ENCODE results near the gene IQGAP2.
A peak's percentile ranks its signal among the peaks of the same experiment; 100 is the strongest.
"Not testable (repeated sequence)": the region's sequence is repeated elsewhere in the genome, so short reads cannot be mapped to it uniquely, and the experiment has no call there.

IQGAP2 gene

GRCh38 chr5:76728965-76729364 lies 325.9 kb downstream of the IQGAP2 start:
- no peak for DNase-seq

- no peak for DNase-seq
These were observed 326.5 kb downstream of the IQGAP2 start for GRCh38 chr5:76729373-76730290.

- no peak for DNase-seq
These were observed 329.4 kb downstream of the IQGAP2 start for GRCh38 chr5:76732405-76733048.

GRCh38 chr5:76733049-76733417 lies 329.9 kb downstream of the IQGAP2 start:
- DNase-seq: no peak

GRCh38 chr5:76735762-76736545 lies 332.9 kb downstream of the IQGAP2 start:
- no peak for DNase-seq

- DNase-seq: no peak
These were observed 333.8 kb downstream of the IQGAP2 start for GRCh38 chr5:76736679-76737556.

- DNase-seq: peak; percentile 43
These were observed 334.8 kb downstream of the IQGAP2 start for GRCh38 chr5:76737846-76738245.

- not testable (repeated sequence) for DNase-seq
These were observed 338.4 kb downstream of the IQGAP2 start for GRCh38 chr5:76741506-76741905.

GRCh38 chr5:76742583-76742982 lies 339.5 kb downstream of the IQGAP2 start:
- DNase-seq: peak; percentile 48

GRCh38 chr5:76744632-76745031 lies 341.5 kb downstream of the IQGAP2 start:
- DNase-seq: no peak

- DNase-seq: no peak
These were observed 342.6 kb downstream of the IQGAP2 start for GRCh38 chr5:76745670-76746069.

- no peak for DNase-seq
These were observed 343.6 kb downstream of the IQGAP2 start for GRCh38 chr5:76746677-76747076.

- no peak for DNase-seq
These were observed 344.6 kb downstream of the IQGAP2 start for GRCh38 chr5:76747706-76748105.

GRCh38 chr5:76751291-76751690 lies 348.2 kb downstream of the IQGAP2 start:
- no peak for DNase-seq

- no peak for DNase-seq
These were observed 351.6 kb downstream of the IQGAP2 start for GRCh38 chr5:76754668-76755078.

GRCh38 chr5:76755779-76756637 lies 352.9 kb downstream of the IQGAP2 start:
- DNase-seq: no peak

GRCh38 chr5:76757049-76757448 lies 354.0 kb downstream of the IQGAP2 start:
- no peak for DNase-seq

Data from HCEC 1CT (cell line).